HepG2 (cell line): ENCODE results near the gene TRIM22. TPM values are rescaled to one million over a fixed set of nuclear protein-coding genes. Genes with fewer than 3 reads are reported as not detected.

Experiments
- ATAC-seq: fragments of 200-7000 bp; cut with Tn5 transposase; 3 replicates; pipeline ENCODE4 v1.9.1; 2020; ENCODE audit warnings: mild to moderate bottlenecking, moderate library complexity
- BruUV-seq: library from RNA; stranded (reverse); fragments of 400-500 nt; replicated peaks from 2 replicates; lab custom pipeline; 2021; lab: Mats Ljungman, UMichigan
- CTCF ChIA-PET: fragments of 300-600 bp; formaldehyde crosslinking; extraction: SDS; loops from one replicate; lab custom pipeline; 2021; ENCODE audit warnings: low total read pairs, inconsistent platforms, low intra/inter-chr PET ratio; lab: Yijun Ruan, JAX
- POLR2A ChIA-PET: fragments of 350-600 bp; sonication (Branson Sonifier 250); formaldehyde crosslinking; loops from one replicate; lab custom pipeline; 2020; ENCODE audit warnings: antibody characterized with exemption, inconsistent platforms; lab: Yijun Ruan, JAX
- DNase-seq: peaks from one replicate; pipeline ENCODE4 v3.0.0-alpha.2; 2015; ENCODE audit warnings: low spot score
- FAIRE-seq: peaks from 3 replicates; lab custom pipeline; 2011; peaks lifted over from hg19 to GRCh38; lab: Jason Lieb, UNC
- H2AFZ ChIP-seq: one replicate; pipeline ENCODE4 v1.6.1; 2011; ENCODE audit warnings: low read length, inconsistent platforms
- H3K27ac ChIP-seq: fragments of 300-600 bp; 3 replicates; pipeline ENCODE4 v1.8.0; 2011; ENCODE audit warnings: mixed run types, mild to moderate bottlenecking, mixed read lengths, low read length, inconsistent platforms; ENCODE audit not compliant: insufficient read depth; ENCODE audit errors: extremely low read length
- H3K27me3 ChIP-seq, 2 experiments: fragments of 200-600 bp in 1 of 2; 2 replicates in 1 of 2; 3 replicates in 1 of 2; pipeline versions ENCODE4 v1.6.0 to v1.8.0; 2011; ENCODE audit warnings: low read length in 2 of 2, mild to moderate bottlenecking in 2 of 2, moderate library complexity in 2 of 2, inconsistent platforms in 1 of 2; ENCODE audit not compliant: insufficient read depth in 2 of 2, control insufficient read depth in 1 of 2
- H3K36me3 ChIP-seq, 2 experiments: fragments of 200-600 bp in 1 of 2; replicated peaks in 1 of 2; 2 replicates in 1 of 2; 3 replicates in 1 of 2; pipeline versions ENCODE4 v1.5.1 to v1.8.0; 2011; ENCODE audit warnings: low read length in 2 of 2, inconsistent platforms in 1 of 2; ENCODE audit not compliant: insufficient read depth in 2 of 2, control insufficient read depth in 1 of 2
- H3K4me1 ChIP-seq: 2 replicates; pipeline ENCODE4 v1.5.1; 2012; ENCODE audit warnings: low read length, inconsistent platforms; ENCODE audit not compliant: insufficient read depth
- H3K4me2 ChIP-seq: 2 replicates; pipeline ENCODE4 v1.6.0; 2011; ENCODE audit warnings: low read depth, low read length, inconsistent platforms
- H3K4me3 ChIP-seq, 3 experiments: fragments of 200-600 bp in 1 of 3; sonication (generic), shearing (Covaris generic) in 1 of 3; replicated peaks in 1 of 3; 2 replicates each; pipeline ENCODE4 v1.5.1; 2011 to 2016; ENCODE audit warnings: low read length in 3 of 3, inconsistent platforms in 2 of 3, low read depth in 2 of 3, mild to moderate bottlenecking in 2 of 3, control low read depth in 1 of 3, mixed read lengths in 1 of 3; ENCODE audit not compliant: insufficient read depth in 1 of 3
- H3K79me2 ChIP-seq: one replicate; pipeline ENCODE4 v1.6.1; 2011; ENCODE audit warnings: low read length, inconsistent platforms; ENCODE audit not compliant: insufficient read depth
- H3K9ac ChIP-seq: 2 replicates; pipeline ENCODE4 v1.6.0; 2011; ENCODE audit warnings: mild to moderate bottlenecking, low read depth, low read length, inconsistent platforms; ENCODE audit not compliant: insufficient read depth
- H3K9me3 ChIP-seq: 2 replicates; pipeline ENCODE4 v1.5.1; 2012; ENCODE audit warnings: mild to moderate bottlenecking, low read length
- H4K20me1 ChIP-seq: 2 replicates; pipeline ENCODE4 v1.6.0; 2011; ENCODE audit warnings: inconsistent platforms, mild to moderate bottlenecking, low read length, moderate library complexity; ENCODE audit not compliant: insufficient read depth
- ATRX ChIP-seq: sonication (generic); formaldehyde crosslinking; IDR thresholded peaks from 2 replicates; pipeline ENCODE4 v1.4.0; 2020; ENCODE audit warnings: missing genetic modification reagents, borderline replicate concordance
- EEA1 ChIP-seq: sonication (generic); formaldehyde crosslinking; IDR thresholded peaks from 2 replicates; pipeline ENCODE4 v1.5.1; 2020; ENCODE audit warnings: mild to moderate bottlenecking, missing genetic modification reagents, borderline replicate concordance
- HDAC1 ChIP-seq: sonication (generic); formaldehyde crosslinking; IDR thresholded peaks from 2 replicates; pipeline ENCODE4 v1.5.1; 2020; ENCODE audit warnings: mild to moderate bottlenecking, missing genetic modification reagents
- HNF1B ChIP-seq: sonication (generic); formaldehyde crosslinking; IDR thresholded peaks from 2 replicates; pipeline ENCODE4 v1.5.1; 2020; ENCODE audit warnings: mild to moderate bottlenecking, moderate library complexity, missing genetic modification reagents
- KDM5A ChIP-seq: fragments of 200-600 bp; sonication (generic); IDR thresholded peaks from 2 replicates; pipeline ENCODE4 v1.7.0; 2018; ENCODE audit warnings: antibody characterized with exemption, mild to moderate bottlenecking, low read length, borderline replicate concordance
- ZBTB37 ChIP-seq: sonication (generic); formaldehyde crosslinking; IDR thresholded peaks from 2 replicates; pipeline ENCODE4 v1.4.0; 2020; ENCODE audit warnings: mild to moderate bottlenecking, missing genetic modification reagents
- ZNF24 ChIP-seq: fragments of 450-650 bp; IDR thresholded peaks from 2 replicates; pipeline ENCODE4 v1.6.1; 2017; ENCODE audit warnings: antibody characterized with exemption, mild to moderate bottlenecking
- ZNF607 ChIP-seq: sonication (generic); formaldehyde crosslinking; IDR thresholded peaks from 2 replicates; pipeline ENCODE4 v1.5.1; 2020; ENCODE audit warnings: missing genetic modification reagents, mild to moderate bottlenecking, borderline replicate concordance
- ZNF609 ChIP-seq: sonication (generic); formaldehyde crosslinking; IDR thresholded peaks from 2 replicates; pipeline ENCODE4 v1.4.0; 2020; ENCODE audit warnings: mild to moderate bottlenecking, missing genetic modification reagents, borderline replicate concordance
- ZNF772 ChIP-seq: sonication (generic); formaldehyde crosslinking; IDR thresholded peaks from 2 replicates; pipeline ENCODE4 v1.5.0; 2020; ENCODE audit warnings: mild to moderate bottlenecking, missing genetic modification reagents
- ZNF800 ChIP-seq: sonication (generic); formaldehyde crosslinking; IDR thresholded peaks from 2 replicates; pipeline ENCODE4 v1.4.0; 2020; ENCODE audit warnings: missing genetic modification reagents
- WGBS: methylation state at CpG from one replicate; pipeline ENCODE4 v1.1.6; 2017; ENCODE audit warnings: low lambda C conversion rate; 5-methylcytosine and 5-hydroxymethylcytosine counted together
- in situ Hi-C: cut with HindIII; loops from 2 replicates; pipeline ENCODE4 v1.10.0; 2017; ENCODE audit warnings: low pct_unique_long_range_greater_than_20kb; ENCODE audit not compliant: extremely low pct_ligation_motif_present
- intact Hi-C: fragments of 100-400 bp; cut with micrococcal nuclease; formaldehyde crosslinking; loops from one replicate; pipeline ENCODE4 v1.10.0; 2022; ENCODE audit not compliant: unreplicated experiment
- polyA plus RNA-seq, 8 experiments: library from polyadenylated mRNA; depleted of rRNA in 3 of 8; stranded (reverse) in 7 of 8; unstranded in 1 of 8; fragments of >200 nt; fragmentation: Illumina TruSeq in 4 of 8; extraction: Trizol in 4 of 8; gene quantifications; 2 replicates each; pipeline versions ENCODE4 v1.2.1 to v1.2.3, GENCODE V29; 2011 to 2016; ENCODE audit warnings: low read depth in 4 of 8, missing spikeins in 1 of 8, mixed read lengths in 1 of 8; ENCODE audit not compliant: insufficient read depth in 1 of 8
- total RNA-seq, 5 experiments: library from RNA; depleted of rRNA; stranded (reverse); fragments of >200 nt; fragmentation: Illumina TruSeq; extraction: Trizol; gene quantifications; 2 replicates each; pipeline ENCODE4 v1.2.3, GENCODE V29; 2016; ENCODE audit warnings: low read depth in 1 of 5

Gene TRIM22
- total and polyA plus RNA-seq, 2 of the 13 experiments (the other 11 are each of a cell fraction or from before 2014, with no cell fraction given) = 2.4 to 3.2 TPM

GRCh38 chr11:5698281-5698680 lies 8.7 kb downstream of the TRIM22 start (continued):
- TF ChIP-seq ZNF609 (CRISPR knock-in tag) = no peak

- Histone ChIP-seq H2AFZ (no peak overlapping the region), H3K4me2 (no peak overlapping the region), H3K79me2 (no peaks in the 10 kb centered on the region), H3K4me1 (no peaks in the 10 kb centered on the region), H3K9ac (no peak overlapping the region), H3K36me3 (no peaks in the 10 kb centered on the region), H4K20me1 (no peaks in the 10 kb centered on the region), H3K27me3 (no peaks in the 10 kb centered on the region), H3K27ac (no peak overlapping the region), H3K9me3 (no peaks in the 10 kb centered on the region), H3K4me3 (no peak overlapping the region)
- DNase-seq (no peak), FAIRE-seq (no peak), ATAC-seq (no peak)
- ChIA-PET POLR2A (no interaction called here), CTCF (no interaction called here)
- BruUV-seq = no TSS peak
- in situ Hi-C loops (no loop called here), intact Hi-C loops (no loop called here)
- TF ChIP-seq ZNF772 (CRISPR knock-in tag) = no peak
- TF ChIP-seq KDM5A = no peak
- no peak for TF ChIP-seq HDAC1 (CRISPR knock-in tag)
- no peak for TF ChIP-seq ZNF607 (CRISPR knock-in tag)
- TF ChIP-seq ZNF24 = no peak
- no peak for TF ChIP-seq ZBTB37
- TF ChIP-seq EEA1 = no peak
- no peak for TF ChIP-seq HNF1B (CRISPR knock-in tag)
- TF ChIP-seq ATRX = no peak
- TF ChIP-seq ZNF800 (CRISPR knock-in tag) = no peak
- 61% methylated on average over 10 of the region's 10 CpGs for WGBS
Measured at GRCh38 chr11:5700421-5701054, 10.9 kb downstream of the TRIM22 start.
